ENCODE results near the gene FLT3. TPM values are rescaled to one million over a fixed set of nuclear protein-coding genes. Genes with fewer than 3 reads are reported as not detected.
A peak's percentile ranks its signal among the peaks of the same experiment; 100 is the strongest.

FLT3 gene
- total and polyA plus RNA-seq, 2 of the 13 experiments (the other 11 are each of a cell fraction or from before 2014, with no cell fraction given), result not detected

DNA sequence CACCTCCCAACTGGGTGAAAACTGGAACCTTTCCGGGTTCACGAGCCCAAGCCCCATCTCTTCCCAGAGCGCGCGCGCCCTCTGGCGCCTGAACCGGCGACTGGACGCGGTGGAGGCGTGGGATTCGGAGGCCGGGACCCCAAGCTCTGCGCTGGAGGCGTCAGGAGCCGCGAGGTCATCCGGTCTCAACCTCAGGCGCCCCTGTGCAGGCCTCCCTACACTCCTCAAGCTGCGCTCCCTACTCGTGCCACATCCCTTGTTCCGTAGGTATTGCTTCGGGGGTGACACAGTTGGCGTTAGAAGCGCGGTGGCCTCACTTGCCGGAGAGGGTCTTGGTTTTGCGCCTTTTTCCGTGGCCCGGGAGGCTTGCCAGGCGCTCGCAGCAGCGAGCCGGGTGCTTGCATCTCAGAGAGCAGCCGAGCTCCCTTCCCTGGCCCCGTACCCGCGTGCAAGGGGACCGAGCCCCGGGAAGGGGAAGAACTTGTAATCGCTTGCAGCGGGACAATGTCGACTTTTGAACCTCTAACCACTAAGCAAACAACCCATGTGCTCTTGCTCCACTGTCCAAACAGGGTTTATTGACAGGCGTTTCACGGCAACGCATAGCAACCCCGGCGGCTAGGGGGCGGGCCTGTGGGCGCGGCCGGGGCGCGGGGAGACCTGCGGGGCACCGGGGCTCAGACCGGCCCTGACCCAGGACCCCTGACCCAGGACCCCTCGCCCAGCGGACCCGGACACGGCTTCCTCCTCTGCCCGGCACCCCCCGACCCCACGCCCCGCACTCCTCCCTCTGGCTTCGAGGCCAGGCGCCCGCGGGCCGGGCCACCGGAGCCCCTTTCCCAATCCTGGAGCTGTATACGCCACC lies 139.8 kb downstream of the FLT3 start (continued):
- TF ChIP-seq, protein P1, sequence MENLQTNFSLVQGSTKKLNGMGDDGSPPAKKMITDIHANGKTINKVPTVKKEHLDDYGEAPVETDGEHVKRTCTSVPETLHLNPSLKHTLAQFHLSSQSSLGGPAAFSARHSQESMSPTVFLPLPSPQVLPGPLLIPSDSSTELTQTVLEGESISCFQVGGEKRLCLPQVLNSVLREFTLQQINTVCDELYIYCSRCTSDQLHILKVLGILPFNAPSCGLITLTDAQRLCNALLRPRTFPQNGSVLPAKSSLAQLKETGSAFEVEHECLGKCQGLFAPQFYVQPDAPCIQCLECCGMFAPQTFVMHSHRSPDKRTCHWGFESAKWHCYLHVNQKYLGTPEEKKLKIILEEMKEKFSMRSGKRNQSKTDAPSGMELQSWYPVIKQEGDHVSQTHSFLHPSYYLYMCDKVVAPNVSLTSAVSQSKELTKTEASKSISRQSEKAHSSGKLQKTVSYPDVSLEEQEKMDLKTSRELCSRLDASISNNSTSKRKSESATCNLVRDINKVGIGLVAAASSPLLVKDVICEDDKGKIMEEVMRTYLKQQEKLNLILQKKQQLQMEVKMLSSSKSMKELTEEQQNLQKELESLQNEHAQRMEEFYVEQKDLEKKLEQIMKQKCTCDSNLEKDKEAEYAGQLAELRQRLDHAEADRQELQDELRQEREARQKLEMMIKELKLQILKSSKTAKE (CRISPR knock-in tag; IDR thresholded peaks at IDR 0.05; ENCODE audit: borderline replicate concordance), result peak; percentile 64; the same call in 1 of the 2 replicates
- TF ChIP-seq, protein P2, sequence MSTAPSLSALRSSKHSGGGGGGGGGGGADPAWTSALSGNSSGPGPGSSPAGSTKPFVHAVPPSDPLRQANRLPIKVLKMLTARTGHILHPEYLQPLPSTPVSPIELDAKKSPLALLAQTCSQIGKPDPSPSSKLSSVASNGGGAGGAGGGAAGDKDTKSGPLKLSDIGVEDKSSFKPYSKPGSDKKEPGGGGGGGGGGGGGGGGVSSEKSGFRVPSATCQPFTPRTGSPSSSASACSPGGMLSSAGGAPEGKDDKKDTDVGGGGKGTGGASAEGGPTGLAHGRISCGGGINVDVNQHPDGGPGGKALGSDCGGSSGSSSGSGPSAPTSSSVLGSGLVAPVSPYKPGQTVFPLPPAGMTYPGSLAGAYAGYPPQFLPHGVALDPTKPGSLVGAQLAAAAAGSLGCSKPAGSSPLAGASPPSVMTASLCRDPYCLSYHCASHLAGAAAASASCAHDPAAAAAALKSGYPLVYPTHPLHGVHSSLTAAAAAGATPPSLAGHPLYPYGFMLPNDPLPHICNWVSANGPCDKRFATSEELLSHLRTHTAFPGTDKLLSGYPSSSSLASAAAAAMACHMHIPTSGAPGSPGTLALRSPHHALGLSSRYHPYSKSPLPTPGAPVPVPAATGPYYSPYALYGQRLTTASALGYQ (CRISPR knock-in tag; IDR thresholded peaks at IDR 0.05), result peak; percentile 89
- TF ChIP-seq ZNF790 (CRISPR knock-in tag; IDR thresholded peaks at IDR 0.05; ENCODE audit: borderline replicate concordance), result no peak
- peak; percentile 57 for TF ChIP-seq KMT2B (CRISPR knock-in tag; IDR thresholded peaks at IDR 0.05)
- peak; percentile 88; the same call in 2 of the 3 replicates for TF ChIP-seq MXI1 (IDR thresholded peaks at IDR 0.05; ENCODE audit: borderline replicate concordance, low read depth, low read length)
- peak; percentile 42; the same call in 1 of the 2 replicates for TF ChIP-seq TAF1 (CRISPR knock-in tag; IDR thresholded peaks at IDR 0.05)
- peak; percentile 86 for TF ChIP-seq NFKBIZ (CRISPR knock-in tag; IDR thresholded peaks at IDR 0.05)
- TF ChIP-seq RFX3 (CRISPR knock-in tag; IDR thresholded peaks at IDR 0.05), result peak; percentile 79
- TF ChIP-seq AHR (CRISPR knock-in tag; IDR thresholded peaks at IDR 0.05), result peak; percentile 75; the same call in 1 of the 2 replicates
- no peak for TF ChIP-seq TRIM24 (CRISPR knock-in tag; IDR thresholded peaks at IDR 0.05)
- TF ChIP-seq ETV5 (CRISPR knock-in tag; IDR thresholded peaks at IDR 0.05; ENCODE audit: borderline replicate concordance), result peak; percentile 60; the same call in 1 of the 2 replicates
- no peak for TF ChIP-seq HMGA1 (CRISPR knock-in tag; conservative IDR thresholded peaks at IDR 0.05)
- no peak for TF ChIP-seq PTBP1 (IDR thresholded peaks at IDR 0.05; ENCODE audit: low read depth, low read length, poor library complexity, severe bottlenecking)
- TF ChIP-seq HNRNPH1 (optimal IDR thresholded peaks at IDR 0.05; ENCODE audit: low read depth, low read length), result no peak
- TF ChIP-seq, protein P3, sequence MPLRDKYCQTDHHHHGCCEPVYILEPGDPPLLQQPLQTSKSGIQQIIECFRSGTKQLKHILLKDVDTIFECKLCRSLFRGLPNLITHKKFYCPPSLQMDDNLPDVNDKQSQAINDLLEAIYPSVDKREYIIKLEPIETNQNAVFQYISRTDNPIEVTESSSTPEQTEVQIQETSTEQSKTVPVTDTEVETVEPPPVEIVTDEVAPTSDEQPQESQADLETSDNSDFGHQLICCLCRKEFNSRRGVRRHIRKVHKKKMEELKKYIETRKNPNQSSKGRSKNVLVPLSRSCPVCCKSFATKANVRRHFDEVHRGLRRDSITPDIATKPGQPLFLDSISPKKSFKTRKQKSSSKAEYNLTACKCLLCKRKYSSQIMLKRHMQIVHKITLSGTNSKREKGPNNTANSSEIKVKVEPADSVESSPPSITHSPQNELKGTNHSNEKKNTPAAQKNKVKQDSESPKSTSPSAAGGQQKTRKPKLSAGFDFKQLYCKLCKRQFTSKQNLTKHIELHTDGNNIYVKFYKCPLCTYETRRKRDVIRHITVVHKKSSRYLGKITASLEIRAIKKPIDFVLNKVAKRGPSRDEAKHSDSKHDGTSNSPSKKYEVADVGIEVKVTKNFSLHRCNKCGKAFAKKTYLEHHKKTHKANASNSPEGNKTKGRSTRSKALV (CRISPR knock-in tag; IDR thresholded peaks at IDR 0.05), result peak; percentile 95
- TF ChIP-seq, protein P4, sequence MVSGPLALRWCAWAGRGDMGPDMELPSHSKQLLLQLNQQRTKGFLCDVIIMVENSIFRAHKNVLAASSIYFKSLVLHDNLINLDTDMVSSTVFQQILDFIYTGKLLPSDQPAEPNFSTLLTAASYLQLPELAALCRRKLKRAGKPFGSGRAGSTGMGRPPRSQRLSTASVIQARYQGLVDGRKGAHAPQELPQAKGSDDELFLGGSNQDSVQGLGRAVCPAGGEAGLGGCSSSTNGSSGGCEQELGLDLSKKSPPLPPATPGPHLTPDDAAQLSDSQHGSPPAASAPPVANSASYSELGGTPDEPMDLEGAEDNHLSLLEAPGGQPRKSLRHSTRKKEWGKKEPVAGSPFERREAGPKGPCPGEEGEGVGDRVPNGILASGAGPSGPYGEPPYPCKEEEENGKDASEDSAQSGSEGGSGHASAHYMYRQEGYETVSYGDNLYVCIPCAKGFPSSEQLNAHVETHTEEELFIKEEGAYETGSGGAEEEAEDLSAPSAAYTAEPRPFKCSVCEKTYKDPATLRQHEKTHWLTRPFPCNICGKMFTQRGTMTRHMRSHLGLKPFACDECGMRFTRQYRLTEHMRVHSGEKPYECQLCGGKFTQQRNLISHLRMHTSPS (CRISPR knock-in tag; IDR thresholded peaks at IDR 0.05; ENCODE audit: low read depth), result no peak
- TF ChIP-seq PAWR (CRISPR knock-in tag; IDR thresholded peaks at IDR 0.05; ENCODE audit: borderline replicate concordance), result 0 out of 2 replicates have a peak, but pooled peaks have one; percentile 28
- TF ChIP-seq SKI (IDR thresholded peaks at IDR 0.05; ENCODE audit: partially characterized antibody), result peak; percentile 44
- TF ChIP-seq ZNF552 (CRISPR knock-in tag; IDR thresholded peaks at IDR 0.05; ENCODE audit: borderline replicate concordance), result no peak
- peak; percentile 59; the same call in 1 of the 2 replicates for TF ChIP-seq ZNF619 (CRISPR knock-in tag; IDR thresholded peaks at IDR 0.05)
- no peak; the same call in 1 of the 2 replicates for TF ChIP-seq ZNF263 (CRISPR knock-in tag; IDR thresholded peaks at IDR 0.05)
